GM19468 (cell line): ENCODE data around the gene MAGEB17.

Experiments
- ATAC-seq: cut with Tn5 transposase; IDR thresholded peaks from one replicate; pipeline ENCODE4 v1.9.1; 2021; ENCODE audit warnings: mild to moderate bottlenecking, moderate library complexity, moderate number of reproducible peaks; ENCODE audit not compliant: unreplicated experiment; ENCODE audit errors: extremely low read depth

Gene MAGEB17

GRCh38 chrX:16205840-16206239 lies 38.6 kb downstream of the MAGEB17 start:
- ATAC-seq = no peak

- no peak for ATAC-seq
These were observed 40.4 kb downstream of the MAGEB17 start for GRCh38 chrX:16207634-16208033.

- no peak for ATAC-seq
These were observed 41.3 kb downstream of the MAGEB17 start for GRCh38 chrX:16208601-16209000.

GRCh38 chrX:16210061-16210460 lies 42.8 kb downstream of the MAGEB17 start:
- no peak for ATAC-seq

GRCh38 chrX:16212024-16212423 lies 44.7 kb downstream of the MAGEB17 start:
- no peak for ATAC-seq

- no peak for ATAC-seq
These were observed 45.2 kb downstream of the MAGEB17 start for GRCh38 chrX:16212436-16212835.

GRCh38 chrX:16213961-16214360 lies 46.7 kb downstream of the MAGEB17 start:
- ATAC-seq = no peak

GRCh38 chrX:16215660-16216059 lies 48.4 kb downstream of the MAGEB17 start:
- ATAC-seq = no peak
